NCI-H1417 treated with DMSO at 0.1 percent for 48 hours (cell line): Measurements from ENCODE around the gene PSMA3.
"Not testable (repeated sequence)": the region's sequence is repeated elsewhere in the genome, so short reads cannot be mapped to it uniquely, and the experiment has no call there.

Experiments
- DNase-seq: peaks from one replicate; lab custom pipeline; 2025; lab: John Stamatoyannopoulos, UW

PSMA3 gene

DNA sequence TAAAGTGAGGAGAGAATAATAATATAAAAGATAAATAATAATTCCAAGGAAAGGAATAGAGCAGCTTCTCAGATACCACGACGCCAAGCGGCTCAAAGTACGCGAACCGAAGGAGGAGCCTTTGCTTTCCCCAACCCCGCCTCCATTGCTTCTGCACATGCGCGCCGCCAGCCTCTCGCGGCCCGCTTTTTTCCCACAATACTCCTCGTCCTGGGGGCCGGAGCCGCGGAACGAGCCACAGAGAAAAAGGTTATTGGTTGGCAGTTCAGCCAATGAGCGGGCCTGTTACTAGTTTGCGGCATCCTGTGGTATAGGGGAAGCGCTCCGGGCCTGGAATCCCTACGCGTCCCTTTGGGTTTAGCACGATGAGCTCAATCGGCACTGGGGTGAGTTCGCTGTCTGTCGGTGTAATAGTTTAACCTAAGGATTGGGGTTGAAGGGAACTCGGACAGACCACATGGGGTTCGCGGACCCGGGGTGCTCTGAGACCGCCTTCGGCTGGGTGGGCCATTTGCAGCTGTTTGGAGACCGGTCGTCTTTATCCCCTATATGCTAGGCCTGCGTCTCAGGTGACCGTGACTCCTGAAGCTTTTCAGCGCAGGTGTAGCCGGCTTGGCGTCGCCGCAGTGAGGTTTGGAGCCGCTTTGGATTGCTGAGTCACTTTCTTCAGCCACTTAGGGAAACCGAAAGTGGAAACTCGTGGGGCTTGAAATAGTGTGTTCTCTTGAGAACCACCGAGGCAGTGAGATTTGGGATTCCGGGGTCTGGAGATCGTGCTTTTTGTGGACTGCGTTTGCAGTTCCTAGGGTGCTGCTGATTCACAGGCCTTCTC is at the start of gene PSMA3:
PSMA3 (plus strand) TSS at position 288 of the 832 bp plus-strand sequence; CDS start at position 366, 78 bp downstream.
- DNase-seq: peak; percentile 97

DNA sequence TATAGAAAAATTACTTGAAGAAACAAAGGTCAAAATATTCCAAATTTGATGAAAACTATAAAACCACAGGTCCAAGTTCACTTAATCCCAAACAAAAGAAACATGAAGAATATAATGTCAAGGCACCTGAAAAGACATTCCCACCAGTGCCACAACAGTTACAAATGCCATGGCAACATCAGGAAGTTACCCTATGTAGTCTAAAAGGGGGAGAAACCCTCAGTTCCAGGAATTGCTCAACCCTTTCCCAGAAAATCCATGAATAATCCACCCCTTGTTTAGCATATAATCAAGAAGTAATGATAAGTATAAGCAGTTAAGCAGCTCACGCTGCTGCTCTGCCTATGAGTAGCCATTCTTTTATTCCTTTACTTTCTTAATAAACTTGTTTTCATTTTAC is 48.4 kb upstream of the PSMA3 start:
- no peak for DNase-seq

DNA sequence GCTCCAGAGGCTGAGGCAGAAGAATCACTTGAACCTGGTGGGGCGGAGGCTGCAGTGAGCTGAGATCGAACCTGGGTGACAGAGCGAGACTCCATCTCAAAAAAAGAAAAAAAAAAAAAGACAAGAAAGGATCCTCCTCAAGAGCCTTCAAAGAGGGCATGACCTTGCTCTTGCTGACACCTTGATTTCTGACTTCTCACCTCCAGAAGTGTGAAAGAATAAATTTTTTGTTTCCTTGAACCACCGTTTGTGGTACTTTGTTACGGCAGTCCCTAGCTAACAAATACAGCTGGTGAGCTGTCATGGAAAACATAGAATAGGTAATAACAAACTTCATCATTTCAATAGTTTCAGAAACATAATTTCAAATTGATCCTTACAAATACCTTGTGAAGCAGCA is 46.6 kb upstream of the PSMA3 start:
- no peak for DNase-seq

DNA sequence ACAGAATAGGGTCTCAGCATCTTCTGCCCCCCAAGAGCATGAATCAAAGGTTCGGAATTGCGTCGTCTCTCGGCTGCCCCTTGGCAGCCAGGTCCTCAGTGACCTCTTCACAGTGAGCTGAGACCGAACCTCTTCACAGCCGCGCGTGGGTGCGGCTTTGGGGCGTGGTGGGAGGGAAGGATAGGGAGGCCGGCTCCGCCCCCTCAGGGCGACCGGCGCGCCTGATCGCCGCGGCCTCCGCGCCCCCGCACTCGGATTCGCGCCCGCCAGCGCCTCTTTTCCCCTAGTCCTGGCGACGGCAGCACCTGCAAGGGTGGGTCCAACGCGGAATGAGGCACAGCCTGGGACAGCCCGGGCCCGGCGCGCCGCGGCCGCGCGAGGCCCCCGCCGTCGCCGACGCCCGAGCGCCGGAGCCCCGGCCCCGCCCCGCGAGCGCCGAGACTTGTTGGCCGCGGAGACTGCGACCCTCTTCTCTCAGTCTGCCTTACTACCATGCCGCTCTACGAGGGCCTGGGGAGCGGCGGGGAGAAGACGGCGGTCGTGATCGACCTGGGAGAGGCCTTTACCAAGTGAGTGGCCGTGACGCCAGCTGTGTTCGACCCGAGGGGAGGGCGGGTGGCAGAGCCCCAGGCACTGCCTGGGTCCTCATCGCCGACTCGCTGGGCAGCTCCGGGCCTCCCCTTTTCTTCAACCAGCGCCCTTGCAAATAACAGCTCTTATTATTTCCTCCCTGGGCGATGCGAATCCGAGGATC is 44.7 kb upstream of the PSMA3 start, which contains the start of gene ACTR10:
ACTR10 (plus strand) TSS at position 424 of the 754 bp plus-strand sequence; CDS start at position 493, 69 bp downstream.
- peak; percentile 67 for DNase-seq

DNA sequence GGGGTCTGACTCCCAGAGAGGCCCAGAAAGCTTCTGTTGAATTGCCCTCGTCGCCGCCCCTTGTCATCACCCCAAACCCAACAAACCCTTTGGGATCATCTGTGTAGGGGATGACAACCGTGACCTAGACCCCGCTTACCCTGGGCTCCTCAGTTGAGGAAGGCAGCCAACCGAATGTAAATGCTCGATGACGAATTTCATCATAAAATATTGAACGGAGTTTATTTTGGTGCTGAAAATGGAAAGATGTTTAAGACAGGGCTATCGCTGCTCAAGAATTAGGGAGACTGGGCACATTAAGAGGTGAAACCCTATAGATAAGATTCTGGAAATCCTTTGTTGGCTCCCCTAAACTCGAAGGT is 44.2 kb upstream of the PSMA3 start:
- DNase-seq: no peak

DNA sequence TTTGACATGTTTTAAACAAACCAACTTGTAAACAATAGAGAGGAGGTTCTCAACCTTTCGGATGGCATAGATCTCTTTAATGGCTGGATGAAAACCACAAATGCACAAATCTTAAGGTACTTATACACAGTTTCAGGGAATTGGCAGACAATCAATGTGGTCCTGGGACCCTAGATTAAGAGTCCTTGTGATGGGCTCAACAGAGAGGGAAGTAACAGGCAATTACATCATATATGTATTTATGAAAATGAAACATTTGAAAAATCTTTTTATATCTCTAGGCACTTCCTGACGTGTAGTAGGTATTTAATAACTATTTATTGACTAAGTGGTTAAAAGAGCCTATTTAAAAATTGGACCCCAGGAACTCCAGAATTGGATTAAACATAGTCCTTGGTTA is 43.8 kb upstream of the PSMA3 start:
- DNase-seq: no peak

DNA sequence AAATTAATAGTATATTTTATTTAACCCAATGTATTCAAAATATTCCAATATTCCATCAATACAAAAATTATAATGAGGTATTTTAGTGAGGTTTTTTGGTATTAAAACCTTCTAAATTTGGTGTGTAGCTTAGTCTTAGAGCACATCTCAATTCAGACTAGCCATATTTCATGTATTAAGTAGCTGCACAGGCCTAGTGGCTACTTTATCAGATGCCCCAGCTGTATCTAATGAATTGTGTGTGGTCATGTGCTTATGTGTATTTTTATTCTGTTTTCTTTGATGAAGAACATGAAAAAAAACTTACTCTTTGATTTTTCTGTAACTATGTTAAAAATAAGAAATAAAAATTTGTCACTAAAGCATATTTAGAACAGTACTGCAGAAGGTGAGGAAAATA is 31.5 kb upstream of the PSMA3 start:
- no peak for DNase-seq

DNA sequence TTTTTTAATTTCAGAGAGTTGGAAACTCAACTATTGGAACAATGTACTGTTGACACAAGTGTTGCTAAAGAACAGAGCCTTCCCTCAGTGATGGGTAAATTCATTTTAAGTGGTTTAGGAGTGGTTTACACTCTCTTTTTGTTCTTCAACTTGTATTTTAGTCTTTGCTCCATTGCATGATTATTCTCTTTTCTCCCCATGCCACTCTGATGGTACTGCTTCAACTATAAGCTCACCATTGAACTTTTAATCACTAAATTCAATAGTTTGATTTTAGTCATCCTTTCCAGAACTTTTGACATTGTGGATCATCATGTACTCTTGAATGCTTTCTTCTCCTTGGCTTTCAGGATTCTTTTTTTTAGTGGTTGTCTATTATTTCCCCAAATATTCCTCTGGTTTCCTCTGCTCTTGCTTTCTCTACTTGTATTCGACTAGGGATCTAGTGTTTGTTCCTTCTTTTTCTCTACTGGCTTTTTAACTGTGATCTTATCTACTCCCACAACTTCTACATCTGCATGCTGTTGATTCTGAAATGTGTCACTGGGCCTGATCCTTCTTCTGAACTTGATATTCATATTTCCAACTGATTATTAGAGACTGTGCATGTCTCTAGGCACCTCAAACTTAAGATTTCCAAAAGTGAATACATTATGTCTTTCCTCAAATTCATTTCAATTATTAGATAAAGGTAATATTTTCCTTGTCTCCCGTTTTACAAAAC is 29.3 kb upstream of the PSMA3 start:
- no peak for DNase-seq

DNA sequence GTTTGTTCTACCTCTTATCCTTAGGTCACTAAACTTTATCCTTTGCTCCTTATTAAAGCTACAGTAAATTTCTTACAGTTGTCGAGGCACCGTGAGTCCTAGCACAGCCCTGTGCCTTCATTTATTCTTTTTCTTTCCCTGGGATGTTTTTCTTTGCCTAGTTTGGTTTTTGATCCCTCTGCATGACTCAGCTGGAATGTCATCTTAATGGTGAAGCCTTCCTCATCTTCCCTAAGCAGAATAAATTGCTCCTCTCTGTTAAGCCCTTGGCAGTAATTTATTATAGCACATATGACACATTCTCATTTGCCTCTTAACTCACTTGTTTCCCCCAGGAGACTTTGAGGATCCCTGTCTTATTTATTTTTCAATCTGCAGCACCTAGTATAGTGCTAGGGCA is 28.1 kb upstream of the PSMA3 start:
- no peak for DNase-seq

DNA sequence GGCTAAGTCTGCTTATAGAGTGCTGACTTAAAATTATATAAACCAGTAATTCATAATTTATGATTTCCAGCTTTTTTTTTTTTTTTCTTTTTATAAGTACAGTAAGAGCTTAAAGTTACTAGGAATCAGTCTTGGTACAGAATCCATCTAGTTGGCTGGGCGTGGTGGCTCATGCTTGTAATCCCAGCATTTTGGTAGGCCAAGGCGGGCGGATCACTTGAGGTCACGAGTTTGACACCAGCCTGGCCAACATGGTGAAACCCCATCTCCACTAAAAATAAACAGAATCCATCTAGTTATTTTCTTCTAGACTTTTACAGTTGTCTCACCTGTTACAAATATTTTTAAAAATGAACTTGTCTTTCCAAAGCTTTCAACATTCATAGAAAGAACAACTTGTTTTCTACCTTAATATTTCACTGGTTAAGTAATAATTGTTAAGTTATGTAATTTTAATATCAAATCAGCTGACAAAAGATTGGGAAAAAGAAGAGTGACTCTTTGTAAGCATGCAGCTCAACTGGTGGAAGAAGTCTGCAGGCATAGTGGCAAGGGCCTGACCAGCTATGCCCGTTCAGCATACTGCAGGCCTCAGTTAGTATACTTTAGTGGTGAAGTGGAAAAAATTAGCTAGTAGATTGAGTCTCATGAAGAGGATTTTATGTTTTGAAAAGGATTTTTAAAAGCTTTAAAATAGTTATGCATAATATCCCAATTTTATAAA is 17.4 kb upstream of the PSMA3 start:
- DNase-seq: no peak

GRCh38 chr14:58238252-58239243 is 6.1 kb upstream of the PSMA3 start:
- no peak for DNase-seq

DNA sequence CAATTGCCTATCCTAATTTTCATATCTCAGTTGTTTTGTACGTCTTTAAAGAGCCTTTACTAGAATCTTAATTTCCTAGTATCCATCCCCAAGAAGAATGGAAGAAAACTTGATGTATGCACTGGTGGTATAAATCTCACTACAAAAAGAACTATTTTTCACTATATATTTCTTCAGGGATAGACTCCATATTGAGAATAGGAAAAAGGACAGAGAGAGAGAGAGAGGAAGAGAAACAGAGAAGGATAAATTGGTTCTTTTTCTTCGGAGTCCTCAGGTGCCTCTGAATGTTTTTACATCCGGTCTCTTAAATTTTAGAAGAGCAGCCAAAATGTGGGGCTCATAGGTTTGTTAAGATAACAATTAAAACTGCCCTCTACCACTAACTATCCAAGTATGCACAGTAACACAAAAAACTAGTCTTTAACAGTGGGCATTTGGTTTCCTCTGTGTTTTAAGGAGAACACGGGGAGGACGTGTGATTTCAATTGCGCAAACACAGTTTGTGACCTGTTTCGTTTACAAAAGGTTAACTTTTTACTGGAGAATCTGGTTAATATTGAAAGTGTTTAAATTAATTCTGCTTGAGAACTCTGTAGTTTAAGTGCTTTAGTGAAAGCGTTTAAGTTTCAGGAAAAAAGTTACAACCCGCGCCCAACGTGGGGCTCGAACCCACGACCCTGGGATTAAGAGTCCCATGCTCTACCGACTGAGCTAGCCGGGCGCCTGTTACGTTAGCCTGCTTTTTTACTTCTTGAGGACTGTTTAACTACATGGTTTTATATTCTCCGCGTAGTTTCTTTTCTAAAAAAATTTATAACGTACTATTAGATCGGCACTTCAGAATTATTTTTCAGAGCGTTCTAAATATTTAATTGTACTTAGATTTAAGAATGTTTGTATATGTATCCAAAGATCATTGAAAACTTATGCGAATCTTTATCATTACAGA is 5.1 kb upstream of the PSMA3 start:
- peak; percentile 17 for DNase-seq

DNA sequence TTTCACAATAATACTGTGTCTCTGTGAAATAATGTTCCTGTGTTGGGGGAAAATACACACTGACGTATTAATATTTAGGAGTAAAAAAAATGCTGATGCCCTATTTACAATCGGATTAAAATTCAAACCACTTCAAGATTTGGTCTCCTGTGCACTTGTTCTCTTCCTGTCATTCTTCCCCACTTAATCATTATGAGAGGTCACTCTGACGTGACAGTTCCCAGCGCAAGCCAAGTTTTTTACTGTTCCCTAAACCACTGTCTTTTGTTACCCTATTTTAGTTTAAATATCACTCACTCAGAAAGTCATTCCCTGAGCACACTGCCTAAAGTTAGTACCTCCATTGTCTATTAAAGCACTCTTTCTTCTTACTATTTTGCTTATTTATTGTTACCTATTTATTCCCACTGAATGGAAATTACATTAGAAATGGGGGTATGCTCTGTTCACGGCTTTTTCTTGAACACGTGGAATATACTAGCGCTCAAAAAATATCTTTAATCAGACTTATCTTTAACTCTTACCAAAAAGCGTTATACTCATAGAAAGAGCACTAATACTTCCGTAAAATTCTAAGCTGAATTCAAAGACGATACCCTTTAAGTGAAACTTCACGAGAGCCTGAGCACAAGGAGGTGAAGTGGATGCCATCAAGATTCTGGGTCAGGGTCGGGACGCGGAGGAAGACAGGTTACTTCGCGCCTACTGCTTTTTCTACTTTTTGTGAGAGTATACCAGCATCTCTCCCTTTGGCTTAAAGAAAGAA is 670 bp upstream of the PSMA3 start:
- peak; percentile 30 for DNase-seq

DNA sequence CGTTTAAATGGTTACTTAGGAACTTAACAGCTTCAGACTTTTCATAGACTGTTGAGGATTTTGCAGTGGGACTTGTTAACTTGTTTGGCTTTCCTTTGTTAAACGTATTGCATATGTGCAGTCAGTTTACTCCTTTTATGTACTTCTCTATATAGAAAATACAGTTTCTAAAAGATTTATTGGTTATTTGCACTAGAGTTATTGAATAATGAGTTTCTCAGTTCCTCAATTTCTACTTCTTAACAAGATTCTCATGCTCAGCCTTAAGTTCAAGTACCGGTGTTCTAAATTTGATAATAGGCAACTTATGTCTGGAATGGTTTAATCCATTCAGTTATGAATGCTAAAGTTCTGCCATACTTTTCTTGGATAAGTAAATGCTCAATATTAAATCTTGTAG is 919 bp downstream of the PSMA3 start:
- no peak for DNase-seq

GRCh38 chr14:58249611-58250010 is 5.0 kb downstream of the PSMA3 start:
- no peak for DNase-seq

DNA sequence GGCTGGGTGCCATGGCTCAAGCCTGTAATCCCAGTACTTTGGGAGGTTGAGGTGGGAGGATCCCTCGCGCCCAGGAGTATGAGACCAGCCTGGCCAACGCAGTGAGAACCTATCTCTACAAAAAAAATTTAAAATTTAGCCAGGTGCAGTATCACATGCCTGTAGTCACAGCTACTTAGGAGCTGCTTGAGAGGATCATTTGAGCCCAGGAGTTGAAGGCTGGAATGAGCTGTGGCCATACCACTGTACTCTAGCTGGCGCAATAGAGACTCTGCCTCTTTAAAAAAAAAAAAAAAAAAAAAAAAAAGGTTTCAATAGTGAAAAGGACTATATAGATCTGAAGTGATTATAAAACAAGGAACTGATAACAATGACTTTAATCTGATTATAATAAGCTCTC is 13.5 kb downstream of the PSMA3 start:
- DNase-seq: no peak

GRCh38 chr14:58262005-58262404 is 17.4 kb downstream of the PSMA3 start:
- DNase-seq: not testable (repeated sequence)

DNA sequence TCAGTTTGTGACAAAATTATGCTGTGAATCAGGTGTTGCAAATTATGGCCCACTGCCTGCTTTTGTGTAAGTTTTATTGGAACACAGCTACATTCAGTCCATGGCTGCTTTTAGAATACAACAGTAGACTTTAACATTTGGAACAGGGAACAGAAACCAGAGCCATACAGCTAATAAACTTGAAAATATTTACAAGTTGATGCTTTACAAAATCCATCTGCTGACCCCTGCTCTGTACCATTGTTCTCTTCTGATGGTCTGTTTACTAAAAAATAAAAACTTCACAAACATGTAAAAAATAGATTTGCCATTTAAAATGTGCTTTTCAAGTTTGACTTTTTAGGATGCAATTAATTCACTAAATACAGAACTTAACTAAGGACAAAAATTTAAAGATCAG is 20.8 kb downstream of the PSMA3 start:
- DNase-seq: no peak

GRCh38 chr14:58270628-58271027 is 26.0 kb downstream of the PSMA3 start:
- DNase-seq: no peak
